Activated T-helper 2 cell treated with anti-CD3 and anti-CD28 coated beads, Interferon-gamma antibody, Interleukin-2, Interleukin-4, amounts not matched to agents 10 μg/mL and 5 μg/mL and 100 μg/mL, durations not matched to agents 14 hours and 24 hours and 36 hours (primary cell): ENCODE data around the gene TBR1. TPM values are rescaled to one million over a fixed set of nuclear protein-coding genes. Genes with fewer than 3 reads are reported as not detected.

Source experiments
- DNase-seq: peaks from one replicate; pipeline ENCODE4 v3.0.0; 2021; ENCODE audit warnings: low spot score
- H3K27ac Mint-ChIP-seq: one replicate; pipeline ENCODE4 v1.8.0; 2021; ENCODE audit warnings: mixed read lengths
- H3K27me3 Mint-ChIP-seq: one replicate; pipeline ENCODE4 v1.8.0; 2021; ENCODE audit warnings: low read depth, mixed read lengths
- H3K36me3 Mint-ChIP-seq: one replicate; pipeline ENCODE4 v1.8.0; 2021; ENCODE audit warnings: low read depth, mixed read lengths
- H3K4me1 Mint-ChIP-seq: one replicate; pipeline ENCODE4 v1.8.0; 2021; ENCODE audit warnings: low read depth, mixed read lengths
- H3K4me3 Mint-ChIP-seq: one replicate; pipeline ENCODE4 v1.8.0; 2021; ENCODE audit warnings: low read depth, mild to moderate bottlenecking, moderate library complexity, mixed read lengths
- H3K9me3 Mint-ChIP-seq: one replicate; pipeline ENCODE4 v1.8.0; 2021; ENCODE audit warnings: mixed read lengths
- intact Hi-C: fragments of 100-400 bp; cut with micrococcal nuclease; formaldehyde crosslinking; loops from one replicate; pipeline ENCODE4 v1.15.1; 2023
- total RNA-seq: library from RNA; stranded (reverse); gene quantifications from 2 replicates; pipeline ENCODE4 v1.2.3, GENCODE V29; 2022

The TBR1 gene
- total RNA-seq, 1 donor from 2014 or later, result 0.02 TPM

GRCh38 chr2:161388146-161388779, 27.8 kb upstream of the TBR1 start:
- H3K9me3 Mint-ChIP-seq, result no peaks in the 10 kb centered on the region
- DNase-seq, result no peak
- H3K4me1 Mint-ChIP-seq, result peaks cover 38% of the 10 kb centered on the region
- H3K4me3 Mint-ChIP-seq, result no peak overlapping the region
- H3K36me3 Mint-ChIP-seq, result peaks cover 46% of the 10 kb centered on the region
- no peak overlapping the region for H3K27ac Mint-ChIP-seq
- intact Hi-C loops, result loop anchor here (10.0 kb wide), 1 partner anchor 143 kb away; no protein-coding TSS in a partner anchor
- no peaks in the 10 kb centered on the region for H3K27me3 Mint-ChIP-seq

GRCh38 chr2:161391737-161392506, 24.2 kb upstream of the TBR1 start:
- Mint-ChIP-seq H3K36me3 (peaks cover 60% of the 10 kb centered on the region), H3K9me3 (no peaks in the 10 kb centered on the region), H3K27me3 (no peaks in the 10 kb centered on the region), H3K4me1 (peaks cover 17% of the 10 kb centered on the region), H3K4me3 (no peak overlapping the region), H3K27ac (no peak overlapping the region)
- intact Hi-C loops, result no loop called here
- no peak for DNase-seq

- intact Hi-C loops, result no loop called here
- Mint-ChIP-seq H3K36me3 (peaks cover 49% of the 10 kb centered on the region), H3K4me1 (peaks cover 5% of the 10 kb centered on the region), H3K4me3 (no peak overlapping the region), H3K27ac (no peak overlapping the region), H3K9me3 (no peaks in the 10 kb centered on the region), H3K27me3 (no peaks in the 10 kb centered on the region)
- DNase-seq, result no peak
These were observed 16.0 kb upstream of the TBR1 start for GRCh38 chr2:161400076-161400475.

GRCh38 chr2:161402297-161402696, 13.8 kb upstream of the TBR1 start:
- no peak for DNase-seq
- intact Hi-C loops, result no loop called here
- no peaks in the 10 kb centered on the region for H3K27me3 Mint-ChIP-seq
- no peak overlapping the region for H3K27ac Mint-ChIP-seq
- peaks cover 30% of the 10 kb centered on the region for H3K36me3 Mint-ChIP-seq
- H3K4me3 Mint-ChIP-seq, result no peak overlapping the region
- H3K4me1 Mint-ChIP-seq, result peaks cover 5% of the 10 kb centered on the region
- no peaks in the 10 kb centered on the region for H3K9me3 Mint-ChIP-seq

GRCh38 chr2:161406316-161406715, 9.8 kb upstream of the TBR1 start:
- H3K9me3 Mint-ChIP-seq, result no peaks in the 10 kb centered on the region

GRCh38 chr2:161407597-161407996, 8.5 kb upstream of the TBR1 start:
- Mint-ChIP-seq H3K4me1 (peaks cover 4% of the 10 kb centered on the region), H3K9me3 (no peaks in the 10 kb centered on the region), H3K27me3 (no peaks in the 10 kb centered on the region), H3K36me3 (peaks cover 26% of the 10 kb centered on the region), H3K4me3 (no peak overlapping the region), H3K27ac (no peak overlapping the region)
- no peak for DNase-seq
- intact Hi-C loops, result no loop called here

More at GRCh38 chr2:161406316-161406715, 9.8 kb upstream of the TBR1 start:
- Mint-ChIP-seq H3K36me3 (peaks cover 26% of the 10 kb centered on the region), H3K4me1 (peaks cover 3% of the 10 kb centered on the region), H3K27me3 (no peaks in the 10 kb centered on the region), H3K4me3 (no peak overlapping the region), H3K27ac (no peak overlapping the region)
- DNase-seq, result no peak
- intact Hi-C loops, result no loop called here

GRCh38 chr2:161409308-161409907, 6.7 kb upstream of the TBR1 start:
- intact Hi-C loops, result no loop called here
- no peaks in the 10 kb centered on the region for H3K9me3 Mint-ChIP-seq
- peaks cover 8% of the 10 kb centered on the region for H3K27me3 Mint-ChIP-seq
- no peak overlapping the region for H3K27ac Mint-ChIP-seq
- H3K36me3 Mint-ChIP-seq, result peaks cover 27% of the 10 kb centered on the region
- DNase-seq, result no peak
- H3K4me1 Mint-ChIP-seq, result peaks cover 7% of the 10 kb centered on the region
- H3K4me3 Mint-ChIP-seq, result no peak overlapping the region

- no peaks in the 10 kb centered on the region for H3K9me3 Mint-ChIP-seq
- H3K27me3 Mint-ChIP-seq, result peaks cover 33% of the 10 kb centered on the region
- no peak overlapping the region for H3K4me3 Mint-ChIP-seq
- intact Hi-C loops, result no loop called here
- H3K4me1 Mint-ChIP-seq, result peaks cover 29% of the 10 kb centered on the region
- H3K27ac Mint-ChIP-seq, result no peak overlapping the region
- H3K36me3 Mint-ChIP-seq, result peaks cover 31% of the 10 kb centered on the region
- DNase-seq, result no peak
These were observed 3.8 kb upstream of the TBR1 start for GRCh38 chr2:161412346-161412745.

- Mint-ChIP-seq H3K27ac (no peak overlapping the region), H3K9me3 (no peaks in the 10 kb centered on the region), H3K4me3 (peak overlapping the region; percentile 31), H3K36me3 (peaks cover 23% of the 10 kb centered on the region), H3K4me1 (peaks cover 46% of the 10 kb centered on the region), H3K27me3 (peaks cover 52% of the 10 kb centered on the region)
- peak; percentile 10 for DNase-seq
- intact Hi-C loops, result loop anchor here (5.0 kb wide), 2 partner anchors 107 to 177 kb away; partner anchors contain the start of gene PSMD14
These were observed 1.8 kb upstream of the TBR1 start for GRCh38 chr2:161414042-161415033.

GRCh38 chr2:161415034-161415986, 787 bp upstream of the TBR1 start:
- Mint-ChIP-seq H3K4me3 (peak overlapping the region; percentile 77), H3K27ac (no peak overlapping the region), H3K4me1 (peaks cover 49% of the 10 kb centered on the region), H3K27me3 (peaks cover 60% of the 10 kb centered on the region), H3K36me3 (peaks cover 24% of the 10 kb centered on the region), H3K9me3 (no peaks in the 10 kb centered on the region)
- DNase-seq, result no peak
- intact Hi-C loops, result loop anchor here (5.0 kb wide), 2 partner anchors 108 to 178 kb away; partner anchors contain the start of gene PSMD14

- no peaks in the 10 kb centered on the region for H3K9me3 Mint-ChIP-seq
- H3K4me3 Mint-ChIP-seq, result peak overlapping the region; percentile 20
- intact Hi-C loops, result loop anchor here (1.0 to 5.0 kb wide), 3 partner anchors 10 to 180 kb away; partner anchors contain the start of gene PSMD14
- H3K27ac Mint-ChIP-seq, result no peak overlapping the region
- H3K36me3 Mint-ChIP-seq, result peaks cover 18% of the 10 kb centered on the region
- H3K27me3 Mint-ChIP-seq, result peaks cover 75% of the 10 kb centered on the region
- peak; percentile 12 for DNase-seq
- peaks cover 52% of the 10 kb centered on the region for H3K4me1 Mint-ChIP-seq
These were observed 776 bp downstream of the TBR1 start for GRCh38 chr2:161416708-161417437.
